ENCODE data around the gene SUSD5. TPM values are rescaled to one million over a fixed set of nuclear protein-coding genes. Genes with fewer than 3 reads are reported as not detected.

The SUSD5 gene
- total and polyA plus RNA-seq, 2 of the 13 experiments (the other 11 are each of a cell fraction or from before 2014, with no cell fraction given), result not detected

GRCh38 chr3:33219175-33219487 is 521 bp upstream of the SUSD5 start (continued):
- TF ChIP-seq SRSF9 (IDR thresholded peaks at IDR 0.05; ENCODE audit: borderline replicate concordance, insufficient read depth, low read depth, low read length, poor library complexity, severe bottlenecking) (no peak), CENPBD1 (CRISPR knock-in tag; IDR thresholded peaks at IDR 0.05; ENCODE audit: borderline replicate concordance, low read depth) (no peak), ZNF367 (CRISPR knock-in tag; IDR thresholded peaks at IDR 0.05; ENCODE audit: borderline replicate concordance) (no peak), ZNF556 (CRISPR knock-in tag; IDR thresholded peaks at IDR 0.05; ENCODE audit: borderline replicate concordance) (no peak), ZNF124 (CRISPR knock-in tag; IDR thresholded peaks at IDR 0.05) (no peak)

DNA sequence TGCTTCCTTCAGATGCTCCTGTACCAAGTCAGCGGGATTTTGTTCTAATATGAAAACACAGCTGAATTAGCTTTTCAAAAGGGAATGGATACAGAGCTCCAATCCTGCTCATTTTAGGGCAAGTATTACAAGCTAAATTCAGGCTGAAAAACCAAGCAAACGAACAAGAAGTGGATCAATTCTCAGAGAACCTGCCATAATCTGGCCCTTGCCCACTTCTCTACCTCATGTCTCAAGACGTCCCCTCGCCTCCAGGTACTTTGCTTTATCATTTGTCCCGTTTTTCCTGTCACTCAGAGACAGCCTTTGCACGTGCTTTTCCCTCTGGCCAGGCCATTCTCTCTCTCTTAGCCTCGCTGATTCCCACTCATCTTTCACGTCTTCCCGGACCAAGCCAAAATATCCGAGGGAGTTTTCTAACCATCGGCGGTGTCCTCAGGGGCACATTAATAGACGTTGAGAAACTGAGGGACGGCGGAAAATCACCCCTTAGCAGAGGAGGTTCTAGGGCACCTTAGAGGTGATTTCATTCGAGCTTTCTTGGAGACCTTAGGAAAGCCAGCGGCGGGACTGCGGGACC is 654 bp downstream of the SUSD5 start:
- ATAC-seq (no peak), FAIRE-seq (no peak), DNase-seq (ENCODE audit: low spot score) (no peak)
- 37% methylated on average over 19 of the region's 19 CpGs for WGBS (ENCODE audit: low lambda C conversion rate)
- POLR2A ChIA-PET, result no interaction called here
- no peak overlapping the region for H2AFZ ChIP-seq (ENCODE audit: low read length)
- no peak overlapping the region for H3K9ac ChIP-seq (ENCODE audit: insufficient read depth, low read depth, low read length)
- no peaks in the 10 kb centered on the region for H3K36me3 ChIP-seq (replicated peaks in 1 of 2; ENCODE audit: control insufficient read depth in 1 of 2, insufficient read depth in 2 of 2, low read length in 2 of 2)
- no TSS peak for BruUV-seq (replicated peaks)
- H4K20me1 ChIP-seq (ENCODE audit: insufficient read depth, low read length), result no peaks in the 10 kb centered on the region
- H3K27ac ChIP-seq (ENCODE audit: extremely low read length, insufficient read depth, low read length), result no peak overlapping the region
- no peak overlapping the region for H3K4me3 ChIP-seq (replicated peaks in 1 of 3; ENCODE audit: insufficient read depth in 1 of 3, low read depth in 2 of 3, low read length in 3 of 3)
- H3K9me3 ChIP-seq (ENCODE audit: low read length), result no peaks in the 10 kb centered on the region
- CTCF ChIA-PET (ENCODE audit: low intra/inter-chr PET ratio, low total read pairs), result no interaction called here
- no peaks in the 10 kb centered on the region for H3K79me2 ChIP-seq (ENCODE audit: insufficient read depth, low read length)
- in situ Hi-C loops (cut with HindIII; ENCODE audit: extremely low pct_ligation_motif_present, low pct_unique_long_range_greater_than_20kb), result no loop called here
- intact Hi-C loops (cut with micrococcal nuclease; ENCODE audit: unreplicated experiment), result no loop called here
- peaks cover 2 to 29% of the 10 kb centered on the region in 2 experiments for H3K27me3 ChIP-seq (ENCODE audit: control insufficient read depth in 1 of 2, insufficient read depth in 2 of 2, low read length in 2 of 2)
- no peak overlapping the region for H3K4me2 ChIP-seq (ENCODE audit: low read depth, low read length)
- TF ChIP-seq ZNF83 (CRISPR knock-in tag; IDR thresholded peaks at IDR 0.05; ENCODE audit: borderline replicate concordance) (no peak), ZNF776 (CRISPR knock-in tag; IDR thresholded peaks at IDR 0.05) (no peak), ZMYM3 (CRISPR knock-in tag; IDR thresholded peaks at IDR 0.05) (no peak), CAMTA2 (CRISPR knock-in tag; IDR thresholded peaks at IDR 0.05; ENCODE audit: borderline replicate concordance) (no peak), SMARCE1 (IDR thresholded peaks at IDR 0.05; ENCODE audit: borderline replicate concordance) (no peak), MAFK (conservative IDR thresholded peaks at IDR 0.05 in 1 of 2, IDR thresholded peaks at IDR 0.05 in 1 of 2; ENCODE audit: low read length in 2 of 2) (no peak), IRF2 (CRISPR knock-in tag; IDR thresholded peaks at IDR 0.05) (no peak), ZNF691 (CRISPR knock-in tag; IDR thresholded peaks at IDR 0.05; ENCODE audit: borderline replicate concordance, low read depth) (no peak), SKIL (CRISPR knock-in tag; IDR thresholded peaks at IDR 0.05; ENCODE audit: borderline replicate concordance) (no peak), RAD51 (IDR thresholded peaks at IDR 0.05; ENCODE audit: borderline replicate concordance) (no peak)
- no peaks in the 10 kb centered on the region for H3K4me1 ChIP-seq (ENCODE audit: insufficient read depth, low read length)
